ENCODE data around the gene ANTXR2. TPM values are rescaled to one million over a fixed set of nuclear protein-coding genes. Genes with fewer than 3 reads are reported as not detected.

The ANTXR2 gene
- total RNA-seq, 1 experiment from 2014 or later = 31.0 TPM

- DNase-seq (ENCODE audit: unreplicated experiment) = no peak
- intact Hi-C loops (cut with micrococcal nuclease) = no loop called here
- CTCF ChIA-PET = no interaction called here
- POLR2A ChIA-PET = no interaction called here
- TF ChIP-seq CTCF (IDR thresholded peaks at IDR 0.05; ENCODE audit: unreplicated experiment) = no peak
- no peak overlapping the region for H3K27ac Mint-ChIP-seq (ENCODE audit: low read depth, unreplicated experiment)
- H3K27me3 Mint-ChIP-seq (ENCODE audit: insufficient read depth, unreplicated experiment) = no peaks in the 10 kb centered on the region
- BruUV-seq (replicated peaks) = no TSS peak
- H3K4me1 Mint-ChIP-seq (ENCODE audit: insufficient read depth, unreplicated experiment) = no peaks in the 10 kb centered on the region
- H3K9me3 Mint-ChIP-seq (ENCODE audit: unreplicated experiment) = no peaks in the 10 kb centered on the region
- no peaks in the 10 kb centered on the region for H3K36me3 Mint-ChIP-seq (ENCODE audit: insufficient read depth, unreplicated experiment)
- H3K4me3 Mint-ChIP-seq (ENCODE audit: unreplicated experiment) = no peak overlapping the region
Measured at GRCh38 chr4:80033581-80033980, 39.4 kb downstream of the ANTXR2 start.

- POLR2A ChIA-PET = interaction anchor here (1.1 kb wide), 1 partner anchor 43 kb away, joined by 3 read pairs; the partner anchor contains the start of gene ANTXR2
Measured at GRCh38 chr4:80029364-80029763, 43.7 kb downstream of the ANTXR2 start.

GRCh38 chr4:80027611-80028010 lies 45.4 kb downstream of the ANTXR2 start:
- ChIA-PET CTCF (no interaction called here), POLR2A (no interaction called here)
- peaks cover 13% of the 10 kb centered on the region for H3K36me3 Mint-ChIP-seq (ENCODE audit: insufficient read depth, unreplicated experiment)
- intact Hi-C loops (cut with micrococcal nuclease) = no loop called here
- no peak overlapping the region for H3K27ac Mint-ChIP-seq (ENCODE audit: low read depth, unreplicated experiment)
- no TSS peak for BruUV-seq (replicated peaks)
- peaks cover 7% of the 10 kb centered on the region for H3K9me3 Mint-ChIP-seq (ENCODE audit: unreplicated experiment)
- no peaks in the 10 kb centered on the region for H3K4me1 Mint-ChIP-seq (ENCODE audit: insufficient read depth, unreplicated experiment)
- no peak for DNase-seq (ENCODE audit: unreplicated experiment)
- no peak for TF ChIP-seq CTCF (IDR thresholded peaks at IDR 0.05; ENCODE audit: unreplicated experiment)
- no peaks in the 10 kb centered on the region for H3K27me3 Mint-ChIP-seq (ENCODE audit: insufficient read depth, unreplicated experiment)
- no peak overlapping the region for H3K4me3 Mint-ChIP-seq (ENCODE audit: unreplicated experiment)

More at GRCh38 chr4:80029364-80029763, 43.7 kb downstream of the ANTXR2 start:
- intact Hi-C loops (cut with micrococcal nuclease) = no loop called here
- DNase-seq (ENCODE audit: unreplicated experiment) = peak; percentile 19
- peaks cover under 1% of the 10 kb centered on the region for H3K36me3 Mint-ChIP-seq (ENCODE audit: insufficient read depth, unreplicated experiment)
- H3K4me3 Mint-ChIP-seq (ENCODE audit: unreplicated experiment) = no peak overlapping the region
- H3K4me1 Mint-ChIP-seq (ENCODE audit: insufficient read depth, unreplicated experiment) = no peaks in the 10 kb centered on the region
- CTCF ChIA-PET = no interaction called here
- no peaks in the 10 kb centered on the region for H3K27me3 Mint-ChIP-seq (ENCODE audit: insufficient read depth, unreplicated experiment)
- no peak overlapping the region for H3K27ac Mint-ChIP-seq (ENCODE audit: low read depth, unreplicated experiment)
- TF ChIP-seq CTCF (IDR thresholded peaks at IDR 0.05; ENCODE audit: unreplicated experiment) = no peak
- no TSS peak for BruUV-seq (replicated peaks)
- H3K9me3 Mint-ChIP-seq (ENCODE audit: unreplicated experiment) = no peaks in the 10 kb centered on the region

- H3K36me3 Mint-ChIP-seq (ENCODE audit: insufficient read depth, unreplicated experiment) = peaks cover 13% of the 10 kb centered on the region
- no peak overlapping the region for H3K4me3 Mint-ChIP-seq (ENCODE audit: unreplicated experiment)
- ChIA-PET CTCF (no interaction called here), POLR2A (no interaction called here)
- no peak overlapping the region for H3K27ac Mint-ChIP-seq (ENCODE audit: low read depth, unreplicated experiment)
- intact Hi-C loops (cut with micrococcal nuclease) = no loop called here
- no peaks in the 10 kb centered on the region for H3K27me3 Mint-ChIP-seq (ENCODE audit: insufficient read depth, unreplicated experiment)
- no TSS peak for BruUV-seq (replicated peaks)
- DNase-seq (ENCODE audit: unreplicated experiment) = no peak
- H3K9me3 Mint-ChIP-seq (ENCODE audit: unreplicated experiment) = peaks cover 7% of the 10 kb centered on the region
- peaks cover 9% of the 10 kb centered on the region for H3K4me1 Mint-ChIP-seq (ENCODE audit: insufficient read depth, unreplicated experiment)
- no peak for TF ChIP-seq CTCF (IDR thresholded peaks at IDR 0.05; ENCODE audit: unreplicated experiment)
Measured at GRCh38 chr4:80026100-80026499, 46.9 kb downstream of the ANTXR2 start.
